ENCODE results near the gene TMEM94.

TMEM94 gene

GRCh38 chr17:75456417-75457046 lies at the start of gene TMEM94:
Gene TMEM94, plus strand, starts transcription at chr17:75456635. Its CDS starts 15,271 bp downstream, at chr17:75471906.
- Histone ChIP-seq H3K27ac (peak within 1 kb of the TSS; percentile 94 to 95), H3K4me3 (peak within 1 kb of the TSS; percentile 93)
- peak; percentile 97 for DNase-seq (ENCODE audit: low spot score)
- TF ChIP-seq, protein P1, sequence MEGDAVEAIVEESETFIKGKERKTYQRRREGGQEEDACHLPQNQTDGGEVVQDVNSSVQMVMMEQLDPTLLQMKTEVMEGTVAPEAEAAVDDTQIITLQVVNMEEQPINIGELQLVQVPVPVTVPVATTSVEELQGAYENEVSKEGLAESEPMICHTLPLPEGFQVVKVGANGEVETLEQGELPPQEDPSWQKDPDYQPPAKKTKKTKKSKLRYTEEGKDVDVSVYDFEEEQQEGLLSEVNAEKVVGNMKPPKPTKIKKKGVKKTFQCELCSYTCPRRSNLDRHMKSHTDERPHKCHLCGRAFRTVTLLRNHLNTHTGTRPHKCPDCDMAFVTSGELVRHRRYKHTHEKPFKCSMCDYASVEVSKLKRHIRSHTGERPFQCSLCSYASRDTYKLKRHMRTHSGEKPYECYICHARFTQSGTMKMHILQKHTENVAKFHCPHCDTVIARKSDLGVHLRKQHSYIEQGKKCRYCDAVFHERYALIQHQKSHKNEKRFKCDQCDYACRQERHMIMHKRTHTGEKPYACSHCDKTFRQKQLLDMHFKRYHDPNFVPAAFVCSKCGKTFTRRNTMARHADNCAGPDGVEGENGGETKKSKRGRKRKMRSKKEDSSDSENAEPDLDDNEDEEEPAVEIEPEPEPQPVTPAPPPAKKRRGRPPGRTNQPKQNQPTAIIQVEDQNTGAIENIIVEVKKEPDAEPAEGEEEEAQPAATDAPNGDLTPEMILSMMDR (IDR thresholded peaks at IDR 0.05): no peak

GRCh38 chr17:75407655-75408352 lies 48.6 kb upstream of the TMEM94 start:
- TF ChIP-seq, protein P1 (IDR thresholded peaks at IDR 0.05): no peak
- Histone ChIP-seq H3K4me3 (no peak overlapping the region), H3K27ac (no peak overlapping the region)
- peak; percentile 7 for DNase-seq (ENCODE audit: low spot score)

DNA sequence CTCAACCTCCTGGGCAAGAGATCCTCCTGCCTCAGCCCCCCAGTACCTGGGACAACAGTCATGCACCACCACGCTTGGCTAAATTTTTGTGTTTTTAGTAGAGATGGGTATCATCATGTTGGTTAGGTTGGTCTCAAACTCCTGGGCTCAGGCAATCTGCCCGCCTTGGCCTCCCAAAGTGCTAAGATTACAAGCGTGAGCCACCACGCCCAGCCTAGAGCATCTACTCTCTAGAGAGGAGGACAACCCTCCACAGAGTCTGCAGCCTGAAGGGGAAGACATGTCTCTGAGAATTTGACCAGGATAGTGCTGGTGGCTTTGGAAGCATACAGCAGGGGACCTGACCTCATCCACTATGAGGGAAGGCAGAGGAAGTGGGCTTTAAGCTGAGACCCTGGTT lies 46.3 kb upstream of the TMEM94 start:
- peak; percentile 62 for DNase-seq (ENCODE audit: low spot score)
- Histone ChIP-seq H3K27ac (no peak overlapping the region), H3K4me3 (no peak overlapping the region)
- TF ChIP-seq, protein P1 (IDR thresholded peaks at IDR 0.05): no peak

DNA sequence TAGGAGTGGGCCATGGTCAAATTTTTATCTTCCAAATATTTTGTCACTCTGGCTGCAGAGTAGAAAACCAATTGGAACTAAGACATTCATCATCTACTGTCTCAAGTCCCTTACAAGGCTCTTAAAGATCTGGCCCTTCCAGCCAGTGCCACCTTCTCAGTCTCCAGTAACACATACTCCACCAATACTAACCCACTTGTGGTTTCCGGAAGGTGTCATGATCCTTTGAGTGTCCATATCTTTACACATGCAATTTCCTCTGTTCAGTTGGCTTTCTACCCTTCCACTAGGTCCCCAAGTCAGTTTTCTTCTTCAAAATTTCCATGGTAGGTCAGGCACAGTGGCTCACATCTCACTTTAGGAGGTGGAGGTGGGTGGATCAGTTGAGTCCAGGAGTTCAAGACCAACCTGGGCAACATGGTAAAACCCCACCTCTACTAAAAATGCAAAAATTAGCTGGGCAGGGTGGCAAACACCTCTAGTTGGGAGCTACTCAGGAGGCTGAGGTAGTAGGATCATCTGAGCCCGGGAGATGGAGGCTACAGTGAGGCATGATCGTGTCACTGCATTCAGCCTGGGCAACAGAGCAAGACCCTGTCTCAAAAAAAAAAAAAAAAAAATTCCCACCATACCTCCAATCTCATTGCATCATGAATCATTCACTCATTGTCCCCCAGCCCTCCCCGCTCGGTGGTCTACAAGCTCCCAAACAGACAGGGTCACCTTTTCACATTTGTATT lies 44.9 kb upstream of the TMEM94 start:
- peak; percentile 16 for DNase-seq (ENCODE audit: low spot score)
- TF ChIP-seq, protein P1 (IDR thresholded peaks at IDR 0.05): no peak
- H3K27ac ChIP-seq: no peak overlapping the region
- H3K4me3 ChIP-seq: no peak overlapping the region

DNA sequence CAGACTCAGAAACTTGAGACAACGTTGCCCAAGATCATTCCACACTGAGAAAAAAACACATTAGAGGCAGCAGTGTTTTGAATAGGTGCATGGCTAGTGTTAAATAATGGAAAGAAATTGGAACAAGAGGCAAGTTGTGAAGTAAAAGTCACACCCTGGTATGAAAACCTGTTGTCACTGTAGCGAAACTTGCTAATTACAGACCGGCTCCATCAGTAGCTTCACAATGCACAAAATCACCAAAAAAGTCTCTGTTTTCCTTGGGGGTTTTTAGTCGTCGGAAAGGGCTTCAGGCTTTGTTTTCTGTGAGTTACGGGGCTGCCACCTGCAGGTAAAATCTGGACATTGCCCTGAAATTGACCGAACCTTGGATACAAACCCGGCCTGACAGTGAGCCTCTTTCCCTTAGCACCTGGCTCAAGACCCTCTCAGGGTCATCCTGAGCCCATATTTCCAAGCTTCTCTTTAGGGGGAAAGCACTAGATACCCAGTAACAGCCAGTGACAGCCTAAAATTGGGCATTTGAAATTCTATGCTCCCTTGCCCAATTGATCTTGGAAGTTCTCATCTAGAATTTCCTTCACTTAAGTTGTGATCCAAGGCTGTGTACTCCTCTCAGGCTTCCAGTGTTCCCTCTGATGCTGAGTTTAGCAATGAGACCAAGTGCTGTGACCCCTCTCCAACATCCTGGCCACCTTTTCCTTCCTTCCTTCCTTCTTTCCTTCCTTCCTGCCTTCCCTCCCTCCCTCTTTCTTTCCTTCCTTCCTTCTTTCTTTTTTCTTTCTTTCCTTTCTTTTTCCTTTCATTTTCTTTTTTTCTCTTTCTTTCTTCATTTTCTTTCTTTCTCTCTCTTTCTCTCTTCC lies 43.7 kb upstream of the TMEM94 start:
- TF ChIP-seq, protein P1 (IDR thresholded peaks at IDR 0.05): peak; percentile 64
- no peak overlapping the region for H3K27ac ChIP-seq
- H3K4me3 ChIP-seq: peak overlapping the region; percentile 48
- peak; percentile 70 for DNase-seq (ENCODE audit: low spot score)

DNA sequence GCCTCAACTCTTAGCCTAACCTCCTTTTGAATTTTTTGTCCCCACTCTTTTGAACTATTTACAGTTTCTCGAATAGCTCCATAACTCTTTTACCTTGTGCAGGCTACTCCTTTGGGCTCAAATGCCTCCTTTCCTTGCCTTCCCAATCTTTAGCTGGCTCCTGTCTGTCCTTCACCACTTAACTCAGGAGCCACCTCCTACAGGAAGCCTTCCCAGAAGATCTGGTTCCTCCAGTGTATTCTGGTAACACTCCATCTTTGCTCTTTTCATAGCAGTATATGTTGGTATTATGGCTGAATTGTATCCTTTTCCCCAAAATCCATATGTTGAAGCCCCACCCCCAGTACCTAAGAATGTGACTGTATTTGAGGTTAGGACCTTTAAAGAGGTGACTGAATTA lies 41.9 kb upstream of the TMEM94 start:
- DNase-seq (ENCODE audit: low spot score): no peak
- TF ChIP-seq, protein P1 (IDR thresholded peaks at IDR 0.05): no peak
- H3K4me3 ChIP-seq: no peak overlapping the region
- H3K27ac ChIP-seq: no peak overlapping the region

All from coronary artery (tissue), 2 donors.